Uterus (tissue), 4 donors: ENCODE measurements around the gene ITM2A. TPM values are rescaled to one million over a fixed set of nuclear protein-coding genes. Genes with fewer than 3 reads are reported as not detected.

Experiments
- DNase-seq, 2 donors: peaks; one replicate each; pipeline ENCODE4 v3.0.0-alpha.2; 2019 to 2020
- H3K27ac ChIP-seq, 2 donors: fragments of 200-600 bp; sonication (generic); 1 replicate in 1 of 2; 2 replicates in 1 of 2; pipeline ENCODE4 v1.5.1; 2016 to 2018
- H3K27me3 ChIP-seq, 2 donors: fragments of 200-600 bp; sonication (generic); one replicate each; pipeline ENCODE4 v1.5.1; 2018 to 2019; ENCODE audit warnings: control low read depth in 1 of 2
- H3K36me3 ChIP-seq, 2 donors: fragments of 200-600 bp; sonication (generic); one replicate each; pipeline ENCODE4 v1.5.1; 2019; ENCODE audit warnings: control low read depth in 1 of 2
- H3K4me1 ChIP-seq, 2 donors: fragments of 200-600 bp; sonication (generic); one replicate each; pipeline ENCODE4 v1.5.1; 2018 to 2019; ENCODE audit warnings: control low read depth in 1 of 2
- H3K4me3 ChIP-seq, 2 donors: fragments of 200-600 bp; sonication (generic); 1 replicate in 1 of 2; 2 replicates in 1 of 2; pipeline ENCODE4 v1.5.1; 2018 to 2019; ENCODE audit warnings: mild to moderate bottlenecking in 1 of 2
- H3K9me3 ChIP-seq, 2 donors: fragments of 200-600 bp; sonication (generic); one replicate each; pipeline ENCODE4 v1.5.1; 2019; ENCODE audit warnings: control low read depth in 1 of 2
- CTCF ChIP-seq, 4 experiments: fragments of 200-600 bp in 2 of 4; fragments of 450-650 bp in 2 of 4; sonication (generic) in 2 of 4; IDR thresholded peaks; one replicate each; pipeline ENCODE4 v1.5.1; 2016 to 2019; ENCODE audit warnings: antibody characterized with exemption in 4 of 4, mild to moderate bottlenecking in 2 of 4, moderate library complexity in 1 of 4
- POLR2A ChIP-seq, 2 donors: fragments of 450-650 bp; IDR thresholded peaks; one replicate each; pipeline ENCODE4 v1.6.1; 2016; ENCODE audit warnings: antibody characterized with exemption in 2 of 2, mild to moderate bottlenecking in 1 of 2, moderate library complexity in 1 of 2
- intact Hi-C: fragments of 100-400 bp; cut with DNase I; formaldehyde crosslinking; loops from one replicate; pipeline ENCODE4 v1.15.1; 2023; ENCODE audit warnings: low total_unique reads
- total RNA-seq, 4 donors: library from RNA; depleted of rRNA in 3 of 4; stranded (reverse); fragments of >200 nt in 3 of 4; gene quantifications; one replicate each; pipeline versions ENCODE4 v1.1.0 to v1.2.4, GENCODE V29; 2014 to 2023
- donor health status: DM: yes; HTN: yes; CAD: no.

Gene ITM2A
- total RNA-seq, 4 donors from 2014 or later = 69.7 to 565 (median 94.4) TPM

GRCh38 chrX:79330022-79330421 is 37.1 kb downstream of the ITM2A start:
- no peaks in the 10 kb centered on the region for H3K9me3 ChIP-seq
- no peak overlapping the region for H3K27ac ChIP-seq
- no peak for DNase-seq
- intact Hi-C loops = no loop called here
- H3K27me3 ChIP-seq = no peaks in the 10 kb centered on the region
- no peaks in the 10 kb centered on the region for H3K4me1 ChIP-seq
- no peak overlapping the region for H3K4me3 ChIP-seq
- H3K36me3 ChIP-seq = no peaks in the 10 kb centered on the region
- TF ChIP-seq CTCF (IDR thresholded peaks at IDR 0.05) (no peak), POLR2A (IDR thresholded peaks at IDR 0.05) (no peak)

- Histone ChIP-seq H3K27ac (no peak overlapping the region), H3K27me3 (no peaks in the 10 kb centered on the region), H3K4me3 (no peak overlapping the region), H3K36me3 (no peaks in the 10 kb centered on the region), H3K9me3 (no peaks in the 10 kb centered on the region), H3K4me1 (no peaks in the 10 kb centered on the region)
- TF ChIP-seq CTCF (IDR thresholded peaks at IDR 0.05) = no peak
- TF ChIP-seq POLR2A (IDR thresholded peaks at IDR 0.05) = no peak
- intact Hi-C loops = no loop called here
- DNase-seq = no peak
Measured at GRCh38 chrX:79325263-79325958, 41.7 kb downstream of the ITM2A start.

Other genes starting within 250 kb of the ITM2A start
- 1 to 10 TPM in 1 of 4 donors, under 1 TPM in 2, not detected in 1; under 0.01 to 2.6 (median 0.37) TPM for gene GPR174, start 222.6 kb downstream of the ITM2A start, total RNA-seq